ENCODE measurements around the gene MAP4K4. TPM values are rescaled to one million over a fixed set of nuclear protein-coding genes. Genes with fewer than 3 reads are reported as not detected.

MAP4K4 gene
- total and polyA plus RNA-seq, 2 donors from 2014 or later, result 8.4 to 62.8 TPM

GRCh38 chr2:101901241-101901640 lies 203.7 kb downstream of the MAP4K4 start:
- no peak overlapping the region for H3K4me3 ChIP-seq (ENCODE audit: low read length in 3 of 3)
- intact Hi-C loops (cut with DNase I), result no loop called here
- H3K27ac ChIP-seq (ENCODE audit: low read depth in 2 of 2, low read length in 2 of 2), result no peak overlapping the region
- peaks cover 0 to 9% (median 2%) of the 10 kb centered on the region in 3 donors for H3K9me3 ChIP-seq (ENCODE audit: control insufficient read depth in 2 of 3, insufficient read depth in 1 of 3, low read length in 3 of 3)
- DNase-seq (no peak), FAIRE-seq (no peak)
- TF ChIP-seq, protein P1, sequence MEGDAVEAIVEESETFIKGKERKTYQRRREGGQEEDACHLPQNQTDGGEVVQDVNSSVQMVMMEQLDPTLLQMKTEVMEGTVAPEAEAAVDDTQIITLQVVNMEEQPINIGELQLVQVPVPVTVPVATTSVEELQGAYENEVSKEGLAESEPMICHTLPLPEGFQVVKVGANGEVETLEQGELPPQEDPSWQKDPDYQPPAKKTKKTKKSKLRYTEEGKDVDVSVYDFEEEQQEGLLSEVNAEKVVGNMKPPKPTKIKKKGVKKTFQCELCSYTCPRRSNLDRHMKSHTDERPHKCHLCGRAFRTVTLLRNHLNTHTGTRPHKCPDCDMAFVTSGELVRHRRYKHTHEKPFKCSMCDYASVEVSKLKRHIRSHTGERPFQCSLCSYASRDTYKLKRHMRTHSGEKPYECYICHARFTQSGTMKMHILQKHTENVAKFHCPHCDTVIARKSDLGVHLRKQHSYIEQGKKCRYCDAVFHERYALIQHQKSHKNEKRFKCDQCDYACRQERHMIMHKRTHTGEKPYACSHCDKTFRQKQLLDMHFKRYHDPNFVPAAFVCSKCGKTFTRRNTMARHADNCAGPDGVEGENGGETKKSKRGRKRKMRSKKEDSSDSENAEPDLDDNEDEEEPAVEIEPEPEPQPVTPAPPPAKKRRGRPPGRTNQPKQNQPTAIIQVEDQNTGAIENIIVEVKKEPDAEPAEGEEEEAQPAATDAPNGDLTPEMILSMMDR (IDR thresholded peaks at IDR 0.05; ENCODE audit: borderline replicate concordance, extremely low read depth, insufficient read depth), result no peak
- H3K9ac ChIP-seq (ENCODE audit: low read length in 3 of 3), result no peak overlapping the region
- H3K27me3 ChIP-seq (ENCODE audit: control insufficient read depth, insufficient read depth, low read length), result no peaks in the 10 kb centered on the region
- H3K4me1 ChIP-seq (ENCODE audit: control insufficient read depth in 2 of 3, insufficient read depth in 2 of 3, low read depth in 1 of 3, low read length in 3 of 3), result no peaks in the 10 kb centered on the region
- no peaks in the 10 kb centered on the region for H3K36me3 ChIP-seq (ENCODE audit: control insufficient read depth in 2 of 3, insufficient read depth in 3 of 3, low read length in 3 of 3)

DNA sequence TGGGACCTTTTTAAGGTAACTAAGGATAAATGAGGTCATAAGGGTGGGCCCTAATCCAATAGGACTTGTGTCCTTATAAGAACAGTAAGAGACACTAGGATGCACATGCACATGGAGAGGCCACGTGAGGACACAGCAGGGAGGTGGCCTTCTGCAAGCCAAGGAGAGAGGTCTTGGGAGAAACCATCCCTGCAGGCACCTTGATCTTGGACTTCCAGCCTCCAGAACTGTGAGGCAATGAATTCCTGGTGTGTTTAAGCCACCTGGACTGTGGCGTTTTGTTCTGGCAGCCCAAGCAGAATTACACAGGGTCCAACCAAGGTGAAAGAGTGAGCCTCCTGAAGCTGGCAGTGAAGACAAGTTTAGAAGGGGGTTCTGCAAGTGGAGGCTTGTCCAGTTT lies 204.7 kb downstream of the MAP4K4 start:
- H3K4me3 ChIP-seq (ENCODE audit: low read length in 3 of 3), result no peak overlapping the region
- FAIRE-seq, result no peak
- intact Hi-C loops (cut with DNase I), result no loop called here

DNA sequence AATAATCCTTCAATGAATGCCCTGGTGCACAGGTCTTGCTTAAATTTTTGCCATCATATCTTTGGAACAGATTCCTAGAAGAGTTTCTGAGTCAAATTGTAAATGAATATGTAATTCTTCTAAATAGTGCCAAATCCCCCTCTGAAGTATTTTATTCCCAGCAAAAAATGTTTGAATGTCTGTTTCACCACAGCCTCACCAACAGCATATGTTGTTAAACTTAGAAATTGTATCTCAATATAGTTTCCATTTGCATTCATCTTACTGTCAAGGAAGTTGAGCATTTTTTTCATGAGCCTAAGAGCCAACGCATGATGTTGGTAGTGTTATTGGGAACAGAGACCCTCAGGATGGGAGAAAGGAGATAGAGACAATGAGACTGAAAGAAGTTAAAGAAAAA lies 207.4 kb downstream of the MAP4K4 start:
- Histone ChIP-seq H3K4me1 (ENCODE audit: control insufficient read depth in 2 of 3, insufficient read depth in 2 of 3, low read depth in 1 of 3, low read length in 3 of 3) (no peaks in the 10 kb centered on the region), H3K9me3 (ENCODE audit: control insufficient read depth in 2 of 3, insufficient read depth in 1 of 3, low read length in 3 of 3) (peaks cover 0 to 14% (median 6%) of the 10 kb centered on the region in 3 donors), H3K9ac (ENCODE audit: low read length in 3 of 3) (no peak overlapping the region), H3K27ac (ENCODE audit: low read depth in 2 of 2, low read length in 2 of 2) (no peak overlapping the region), H3K27me3 (ENCODE audit: control insufficient read depth, insufficient read depth, low read length) (no peaks in the 10 kb centered on the region), H3K4me3 (ENCODE audit: low read length in 3 of 3) (no peak overlapping the region), H3K36me3 (ENCODE audit: control insufficient read depth in 2 of 3, insufficient read depth in 3 of 3, low read length in 3 of 3) (no peaks in the 10 kb centered on the region)
- intact Hi-C loops (cut with DNase I), result no loop called here
- no peak for FAIRE-seq
- no peak for DNase-seq
- TF ChIP-seq, protein P1 (IDR thresholded peaks at IDR 0.05; ENCODE audit: borderline replicate concordance, extremely low read depth, insufficient read depth), result no peak

More for the DNA sequence above, 204.7 kb downstream of the MAP4K4 start:
- no peaks in the 10 kb centered on the region for H3K27me3 ChIP-seq (ENCODE audit: control insufficient read depth, insufficient read depth, low read length)
- no peak overlapping the region for H3K27ac ChIP-seq (ENCODE audit: low read depth in 2 of 2, low read length in 2 of 2)
- H3K9ac ChIP-seq (ENCODE audit: low read length in 3 of 3), result no peak overlapping the region
- DNase-seq, result no peak
- no peaks in the 10 kb centered on the region for H3K4me1 ChIP-seq (ENCODE audit: control insufficient read depth in 2 of 3, insufficient read depth in 2 of 3, low read depth in 1 of 3, low read length in 3 of 3)
- no peaks in the 10 kb centered on the region for H3K36me3 ChIP-seq (ENCODE audit: control insufficient read depth in 2 of 3, insufficient read depth in 3 of 3, low read length in 3 of 3)
- TF ChIP-seq, protein P1 (IDR thresholded peaks at IDR 0.05; ENCODE audit: borderline replicate concordance, extremely low read depth, insufficient read depth), result no peak
- H3K9me3 ChIP-seq (ENCODE audit: control insufficient read depth in 2 of 3, insufficient read depth in 1 of 3, low read length in 3 of 3), result peaks cover 0 to 9% (median 2%) of the 10 kb centered on the region in 3 donors

- TF ChIP-seq, protein P1 (IDR thresholded peaks at IDR 0.05; ENCODE audit: borderline replicate concordance, extremely low read depth, insufficient read depth), result no peak
- Histone ChIP-seq H3K27me3 (ENCODE audit: control insufficient read depth, insufficient read depth, low read length) (no peaks in the 10 kb centered on the region), H3K9me3 (ENCODE audit: control insufficient read depth in 2 of 3, insufficient read depth in 1 of 3, low read length in 3 of 3) (peaks cover 0 to 14% (median 6%) of the 10 kb centered on the region in 3 donors), H3K9ac (ENCODE audit: low read length in 3 of 3) (no peak overlapping the region), H3K4me3 (ENCODE audit: low read length in 3 of 3) (no peak overlapping the region), H3K4me1 (ENCODE audit: control insufficient read depth in 2 of 3, insufficient read depth in 2 of 3, low read depth in 1 of 3, low read length in 3 of 3) (no peaks in the 10 kb centered on the region), H3K36me3 (ENCODE audit: control insufficient read depth in 2 of 3, insufficient read depth in 3 of 3, low read length in 3 of 3) (no peaks in the 10 kb centered on the region), H3K27ac (ENCODE audit: low read depth in 2 of 2, low read length in 2 of 2) (no peak overlapping the region)
- no peak for FAIRE-seq
- intact Hi-C loops (cut with DNase I), result no loop called here
- DNase-seq, result no peak
Measured at GRCh38 chr2:101905746-101906336, 208.3 kb downstream of the MAP4K4 start.

All from kidney (tissue), 14 donors.